Measurements from ENCODE around the gene WBP2.
"Not testable (repeated sequence)": the region's sequence is repeated elsewhere in the genome, so short reads cannot be mapped to it uniquely, and the experiment has no call there.

The WBP2 gene

DNA sequence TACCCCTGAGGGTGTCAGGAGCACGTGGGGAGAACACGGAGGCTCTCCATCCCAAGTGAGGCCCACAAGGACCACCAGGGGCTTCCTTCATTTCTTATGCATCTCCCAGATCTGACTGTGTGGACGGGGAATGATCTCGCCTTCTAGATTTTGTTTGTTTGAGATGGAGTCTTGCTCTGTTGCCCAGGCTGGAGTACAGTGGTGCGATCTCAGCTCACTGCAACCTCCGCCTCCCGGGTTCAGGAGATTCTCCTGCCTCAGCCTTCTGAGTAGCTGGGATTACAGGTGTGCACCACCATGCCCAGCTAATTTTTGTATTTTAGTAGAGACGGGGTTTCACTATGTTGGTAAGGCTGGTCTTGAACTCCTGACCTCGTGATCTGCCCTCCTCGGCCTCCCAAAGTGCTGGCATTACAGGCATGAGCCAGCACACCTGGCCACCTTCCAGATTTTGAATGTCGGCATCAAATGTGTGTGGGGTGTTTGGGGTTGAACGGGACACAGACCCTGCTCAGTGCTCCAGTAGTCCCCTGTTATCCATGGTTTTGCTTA is 13.7 kb upstream of the WBP2 start:
- DNase-seq (ENCODE audit: low read depth in 2 of 2): not testable (repeated sequence)

DNA sequence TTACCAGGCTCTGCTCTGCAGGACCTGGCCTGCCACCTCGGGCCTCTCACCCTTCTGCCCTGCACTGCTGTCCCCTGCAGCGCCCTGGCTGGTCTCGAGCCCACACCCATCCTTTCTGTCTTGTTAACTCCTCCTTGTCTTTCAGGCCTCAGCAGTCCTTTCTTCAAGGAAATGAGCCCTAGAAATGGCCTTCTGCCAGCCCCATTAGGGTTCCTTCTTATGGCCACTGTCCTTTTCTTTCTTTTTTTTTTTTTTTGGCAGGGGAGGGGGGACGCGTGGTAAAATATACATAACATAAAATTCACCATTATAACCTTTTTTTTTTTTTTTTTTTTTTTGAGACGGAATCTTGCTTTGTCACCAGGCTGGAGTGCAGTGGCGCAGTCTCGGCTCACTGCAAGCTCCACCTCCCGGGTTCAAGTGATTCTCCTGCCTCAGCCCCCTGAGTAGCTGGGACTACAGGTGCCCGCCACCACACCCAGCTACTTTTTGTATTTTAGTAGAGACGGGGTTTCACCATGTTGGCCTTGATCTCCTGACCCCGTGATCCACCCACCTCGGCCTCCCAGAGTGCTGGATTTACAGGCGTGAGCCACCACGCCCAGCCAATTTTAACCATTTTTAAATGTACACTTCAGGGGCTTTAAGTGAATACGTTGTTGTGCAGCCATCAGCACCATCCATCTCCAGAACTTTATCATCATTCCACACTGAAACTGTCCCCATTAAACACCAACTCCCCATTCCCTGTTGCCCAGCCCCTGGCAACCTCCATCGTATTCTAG is 10.5 kb upstream of the WBP2 start:
- DNase-seq (ENCODE audit: low read depth in 2 of 2): not testable (repeated sequence)

DNA sequence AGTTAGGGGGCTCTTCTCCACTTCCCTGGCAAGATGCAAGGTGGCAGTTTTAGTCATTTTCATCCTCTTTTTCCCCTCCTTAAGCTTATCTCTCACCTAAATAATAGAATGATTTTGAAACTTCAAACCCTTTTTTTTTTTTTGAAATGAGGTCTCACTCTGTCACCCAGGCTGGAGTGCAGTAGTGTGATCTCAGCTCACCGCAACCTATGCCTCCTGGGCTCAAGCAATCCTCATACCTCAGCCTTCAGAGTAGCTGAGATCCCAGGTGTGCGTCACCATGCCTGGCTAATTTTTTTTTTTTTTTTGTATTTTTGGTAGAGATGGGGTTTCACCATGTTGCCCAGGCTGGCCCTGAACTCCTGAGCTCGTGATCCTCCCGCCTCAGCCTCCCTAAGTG is 9.8 kb upstream of the WBP2 start:
- not testable (repeated sequence) for DNase-seq (ENCODE audit: low read depth in 2 of 2)

DNA sequence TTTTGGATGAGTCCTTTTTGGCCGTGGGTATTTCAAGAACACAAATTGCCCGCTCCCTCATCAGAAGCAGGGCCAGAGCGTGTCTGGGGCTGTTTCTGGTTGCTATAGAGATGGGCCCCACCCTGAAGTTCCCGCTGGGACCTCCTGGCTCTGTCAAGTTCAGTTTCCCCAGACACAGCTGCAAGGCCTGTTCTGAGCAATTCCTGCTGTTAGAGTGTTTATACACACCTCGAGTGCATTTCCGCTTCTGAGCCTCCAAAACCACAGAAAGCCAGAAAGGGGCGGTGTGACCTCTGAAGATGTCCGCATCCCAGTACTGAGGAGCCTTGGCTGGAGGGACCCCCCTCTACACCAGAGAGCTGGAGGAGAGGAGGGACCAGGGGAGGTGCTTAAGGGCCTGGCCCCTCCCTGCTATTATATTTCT is 9.3 kb upstream of the WBP2 start:
- DNase-seq (ENCODE audit: low read depth in 2 of 2): no peak

GRCh38 chr17:75861927-75862317 is 6.8 kb upstream of the WBP2 start:
- DNase-seq (ENCODE audit: low read depth in 2 of 2): no peak

- not testable (repeated sequence) for DNase-seq (ENCODE audit: low read depth in 2 of 2)
These were observed 4.2 kb upstream of the WBP2 start for GRCh38 chr17:75859358-75859757.

DNA sequence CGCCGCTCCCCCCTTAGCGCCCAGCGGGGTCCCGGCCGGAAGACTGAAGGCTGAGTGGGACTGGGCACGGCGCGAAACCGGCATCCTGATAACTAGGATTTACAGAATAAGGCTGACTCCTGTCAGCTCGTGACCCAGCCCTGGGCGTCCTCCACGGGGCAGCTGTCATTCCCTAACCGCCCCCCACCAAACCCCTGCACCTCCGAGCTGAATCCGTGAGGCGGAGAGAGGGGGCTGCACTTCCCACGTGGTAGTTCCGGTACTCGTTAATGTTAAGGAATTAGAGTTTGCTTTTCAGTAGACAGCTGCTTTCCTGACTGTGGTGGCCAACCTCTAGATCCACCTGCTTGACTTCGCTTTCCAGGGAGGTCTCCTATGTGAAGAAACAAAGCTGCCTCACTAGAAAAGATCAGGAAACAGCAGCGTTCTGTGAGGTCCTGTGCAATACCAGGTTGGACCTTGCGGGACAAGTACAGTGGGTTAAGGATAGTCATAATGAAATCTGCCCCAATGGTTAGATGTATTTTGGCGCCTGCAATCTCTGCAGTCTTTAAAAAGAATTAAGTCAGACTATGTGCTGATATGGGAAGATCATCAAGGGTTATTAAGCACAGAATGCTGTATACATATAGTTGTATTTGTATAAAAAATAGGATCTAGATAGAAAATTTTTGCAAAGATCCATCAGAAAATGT is 1.1 kb upstream of the WBP2 start:
- no peak for DNase-seq (ENCODE audit: low read depth in 2 of 2)

DNA sequence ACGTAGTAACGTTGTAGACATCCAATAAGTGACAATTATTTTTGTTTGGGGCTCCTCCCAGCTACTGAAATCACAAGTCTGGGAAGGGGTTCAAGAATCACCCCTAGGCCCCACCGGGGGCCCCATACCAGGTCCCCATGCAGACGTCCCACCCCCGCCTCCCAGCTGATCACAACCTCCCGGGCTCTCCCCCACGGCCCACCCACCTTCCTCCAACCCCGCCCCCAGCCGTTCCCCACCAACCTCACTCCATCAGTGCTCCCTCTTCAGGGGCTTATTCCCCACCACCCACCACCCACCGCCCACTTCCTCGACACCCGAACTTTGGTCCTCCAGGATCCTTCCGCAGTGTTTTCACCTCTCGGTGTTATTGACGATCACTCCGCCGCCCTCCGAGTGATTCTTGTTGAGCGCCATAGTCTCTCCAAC is 240 bp downstream of the WBP2 start:
- no peak for DNase-seq (ENCODE audit: low read depth in 2 of 2)

GRCh38 chr17:75854101-75854748 is 910 bp downstream of the WBP2 start:
- no peak for DNase-seq (ENCODE audit: low read depth in 2 of 2)

GRCh38 chr17:75853433-75853832 is 1.7 kb downstream of the WBP2 start:
- no peak for DNase-seq (ENCODE audit: low read depth in 2 of 2)

DNA sequence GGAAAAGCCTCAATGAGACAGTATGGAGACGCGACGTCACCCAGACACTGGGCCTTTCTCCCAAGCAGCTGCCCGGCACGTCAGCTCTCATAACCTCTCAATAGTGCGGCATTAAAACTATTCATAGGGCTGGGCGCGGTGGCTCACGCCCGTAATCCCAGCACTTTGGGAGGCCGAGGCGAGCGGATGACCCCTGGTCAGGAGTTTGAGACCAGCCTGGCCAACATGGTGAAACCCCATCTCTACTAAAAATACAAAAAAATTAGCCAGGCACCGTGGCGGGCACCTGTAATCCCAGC is 3.5 kb downstream of the WBP2 start:
- DNase-seq (ENCODE audit: low read depth in 2 of 2): not testable (repeated sequence)

GRCh38 chr17:75850928-75851692 is 4.0 kb downstream of the WBP2 start:
- DNase-seq (ENCODE audit: low read depth in 2 of 2): no peak

- DNase-seq (ENCODE audit: low read depth in 2 of 2): no peak
These were observed 5.4 kb downstream of the WBP2 start for GRCh38 chr17:75849724-75850123.

- DNase-seq (ENCODE audit: low read depth in 2 of 2): no peak
These were observed 5.9 kb downstream of the WBP2 start for GRCh38 chr17:75849279-75849646.

DNA sequence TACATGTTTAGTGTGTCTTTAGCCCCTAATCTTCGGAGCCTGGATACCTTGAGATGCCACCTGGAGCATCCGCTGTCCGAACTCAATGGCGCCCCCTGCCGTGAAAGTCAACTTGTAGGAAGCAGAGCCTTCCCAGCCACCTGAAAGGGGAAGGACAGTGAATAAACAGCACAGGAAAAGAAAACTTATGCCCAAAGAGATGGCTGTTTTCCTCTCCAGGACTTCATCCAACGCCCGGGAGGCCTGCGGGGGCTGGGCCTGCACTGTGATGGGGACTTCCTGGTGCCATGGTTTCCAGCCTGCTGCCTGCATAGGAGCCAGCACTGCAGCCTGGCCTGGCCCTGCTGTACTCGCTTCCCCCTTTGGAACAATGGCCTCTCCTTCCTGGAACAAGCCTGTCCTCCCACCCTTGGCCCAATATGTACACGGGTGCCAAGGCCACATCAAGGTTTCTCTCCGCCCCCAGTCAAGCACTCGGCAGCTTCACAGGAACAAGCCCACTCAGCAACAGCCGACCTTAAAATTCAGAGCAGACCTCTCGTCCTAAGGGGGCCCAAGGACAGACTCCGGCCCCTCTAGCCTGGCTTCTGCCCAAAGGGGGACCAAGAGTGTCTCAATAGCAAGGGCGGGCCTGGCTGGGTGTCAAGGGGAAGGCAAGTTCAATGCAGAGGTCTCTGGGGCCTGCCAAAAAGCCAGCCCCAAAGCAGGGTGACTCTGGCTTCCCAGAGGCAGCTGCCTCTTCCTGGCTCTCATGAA is 6.4 kb downstream of the WBP2 start:
- peak; percentile 82 to 88 for DNase-seq (ENCODE audit: low read depth in 2 of 2)

GRCh38 chr17:75847614-75848522 is 7.3 kb downstream of the WBP2 start:
- DNase-seq (ENCODE audit: low read depth in 2 of 2): no peak

GRCh38 chr17:75846692-75847613 is 8.2 kb downstream of the WBP2 start:
- DNase-seq (ENCODE audit: low read depth in 2 of 2): no peak

- no peak for DNase-seq (ENCODE audit: low read depth in 2 of 2)
These were observed 9.0 kb downstream of the WBP2 start for GRCh38 chr17:75845933-75846691.
